ENCODE results near the gene PLP2. TPM values are rescaled to one million over a fixed set of nuclear protein-coding genes. Genes with fewer than 3 reads are reported as not detected.

Gene PLP2
- polyA plus RNA-seq, 1 donor (not counting 4 experiments of a cell fraction or from before 2014, with no cell fraction given) = 358 TPM

GRCh38 chrX:49191574-49192011 is 19.9 kb downstream of the PLP2 start:
- Histone ChIP-seq H3K9me1 (ENCODE audit: control insufficient read depth, extremely low read depth, insufficient read depth, low read length) (no peaks in the 10 kb centered on the region), H3K9me3 (ENCODE audit: control insufficient read depth, low read depth, low read length) (no peaks in the 10 kb centered on the region), H4K20me1 (ENCODE audit: control insufficient read depth, extremely low read depth, insufficient read depth, low read length) (no peaks in the 10 kb centered on the region), H2AFZ (ENCODE audit: control insufficient read depth, low read length) (peak overlapping the region; percentile 56), H3K4me2 (ENCODE audit: control insufficient read depth, extremely low read depth, insufficient read depth, low read depth, low read length) (peak overlapping the region; percentile 69), H3K9ac (ENCODE audit: control insufficient read depth, extremely low read depth, insufficient read depth, low read length) (peak overlapping the region; percentile 73), H3K4me3 (ENCODE audit: control insufficient read depth in 2 of 3, extremely low read depth in 1 of 3, insufficient read depth in 2 of 3, low read depth in 1 of 3, low read length in 3 of 3) (peak overlapping the region; percentile 66 to 69 (median 69)), H3K27me3 (ENCODE audit: control insufficient read depth, extremely low read depth, insufficient read depth, low read length) (no peaks in the 10 kb centered on the region), H3K79me2 (ENCODE audit: control insufficient read depth, insufficient read depth, low read length) (no peaks in the 10 kb centered on the region), H3K36me3 (ENCODE audit: control insufficient read depth in 2 of 2, extremely low read depth in 1 of 2, insufficient read depth in 2 of 2, low read length in 2 of 2) (no peaks in the 10 kb centered on the region), H3K27ac (ENCODE audit: control insufficient read depth, insufficient read depth, low read length) (peak overlapping the region; percentile 63), H3K4me1 (ENCODE audit: control insufficient read depth, extremely low read depth, insufficient read depth, low read length) (peaks cover 9% of the 10 kb centered on the region)
- no peak for DNase-seq (ENCODE audit: low read depth, low spot score)
- TF ChIP-seq CTCF (optimal IDR thresholded peaks at IDR 0.05 in 1 of 3, IDR thresholded peaks at IDR 0.05 in 1 of 3, conservative IDR thresholded peaks at IDR 0.05 in 1 of 3; ENCODE audit: extremely low read depth in 1 of 3, insufficient read depth in 2 of 3, low read length in 3 of 3) (no peak), EZH2 (IDR thresholded peaks at IDR 0.05; ENCODE audit: low read length) (no peak)
- dilution Hi-C loops (cut with MboI; ENCODE audit: extremely low pct_ligation_motif_present, low sequenced_read_pairs) = no loop called here
- FAIRE-seq = no peak

DNA sequence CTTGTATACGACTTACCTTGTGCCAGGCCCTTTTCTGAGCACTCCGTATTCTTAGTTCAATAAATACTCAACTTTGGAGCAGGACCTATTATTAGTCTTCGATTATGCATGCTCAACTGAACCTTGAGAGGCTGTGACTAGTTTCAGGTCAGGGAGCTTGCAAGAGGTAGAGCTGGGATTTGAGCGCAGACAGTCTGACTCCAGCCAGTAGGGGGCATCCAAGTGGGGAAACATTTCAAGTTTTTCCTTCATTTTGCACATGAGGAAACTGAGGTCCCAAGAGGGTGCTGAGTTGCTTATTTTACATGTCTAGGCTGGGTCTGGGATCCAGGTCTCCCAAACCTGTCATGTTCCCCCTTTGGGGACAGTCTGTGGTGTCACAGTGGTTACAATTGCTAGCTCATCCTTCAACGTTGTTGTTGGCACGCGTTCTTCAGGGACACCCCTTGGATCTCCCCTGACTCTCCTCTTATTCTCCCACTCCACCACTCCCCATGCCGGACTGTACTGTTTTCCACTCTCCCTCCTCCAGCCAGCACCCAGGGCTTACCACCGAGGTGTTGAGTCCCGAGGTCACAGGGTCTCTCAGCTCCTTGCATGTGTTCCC is 21.1 kb downstream of the PLP2 start:
- H3K27me3 ChIP-seq (ENCODE audit: control insufficient read depth, extremely low read depth, insufficient read depth, low read length) = no peaks in the 10 kb centered on the region
- no peak overlapping the region for H3K27ac ChIP-seq (ENCODE audit: control insufficient read depth, insufficient read depth, low read length)
- H3K36me3 ChIP-seq (ENCODE audit: control insufficient read depth in 2 of 2, extremely low read depth in 1 of 2, insufficient read depth in 2 of 2, low read length in 2 of 2) = no peaks in the 10 kb centered on the region
- FAIRE-seq = no peak
- H3K9ac ChIP-seq (ENCODE audit: control insufficient read depth, extremely low read depth, insufficient read depth, low read length) = no peak overlapping the region
- no peak for DNase-seq (ENCODE audit: low read depth, low spot score)
- no peak overlapping the region for H3K4me2 ChIP-seq (ENCODE audit: control insufficient read depth, extremely low read depth, insufficient read depth, low read depth, low read length)
- dilution Hi-C loops (cut with MboI; ENCODE audit: extremely low pct_ligation_motif_present, low sequenced_read_pairs) = no loop called here
- no peak overlapping the region for H2AFZ ChIP-seq (ENCODE audit: control insufficient read depth, low read length)
- no peaks in the 10 kb centered on the region for H3K9me3 ChIP-seq (ENCODE audit: control insufficient read depth, low read depth, low read length)
- H3K9me1 ChIP-seq (ENCODE audit: control insufficient read depth, extremely low read depth, insufficient read depth, low read length) = no peaks in the 10 kb centered on the region
- H3K4me1 ChIP-seq (ENCODE audit: control insufficient read depth, extremely low read depth, insufficient read depth, low read length) = no peaks in the 10 kb centered on the region
- H4K20me1 ChIP-seq (ENCODE audit: control insufficient read depth, extremely low read depth, insufficient read depth, low read length) = no peaks in the 10 kb centered on the region
- H3K4me3 ChIP-seq (ENCODE audit: control insufficient read depth in 2 of 3, extremely low read depth in 1 of 3, insufficient read depth in 2 of 3, low read depth in 1 of 3, low read length in 3 of 3) = no peak overlapping the region
- TF ChIP-seq EZH2 (IDR thresholded peaks at IDR 0.05; ENCODE audit: low read length) (no peak), CTCF (optimal IDR thresholded peaks at IDR 0.05 in 1 of 3, IDR thresholded peaks at IDR 0.05 in 1 of 3, conservative IDR thresholded peaks at IDR 0.05 in 1 of 3; ENCODE audit: extremely low read depth in 1 of 3, insufficient read depth in 2 of 3, low read length in 3 of 3) (peak in 2 of 3 experiments; percentile 54 to 55)
- no peaks in the 10 kb centered on the region for H3K79me2 ChIP-seq (ENCODE audit: control insufficient read depth, insufficient read depth, low read length)

All from keratinocyte (primary cell).